Keratinocyte (primary cell): ENCODE results near the gene TSHB.
A peak's percentile ranks its signal among the peaks of the same experiment; 100 is the strongest.

Experiments used
- EZH2 ChIP-seq: IDR thresholded peaks from one replicate; pipeline ENCODE4 v1.6.1; 2012; ENCODE audit warnings: inconsistent platforms, mild to moderate bottlenecking, low read length, moderate library complexity
- TF ChIP-seq, protein P1 (sequence below), 3 experiments: IDR thresholded peaks in 1 of 3; conservative IDR thresholded peaks in 1 of 3; optimal IDR thresholded peaks in 1 of 3; 2 replicates in 2 of 3; 3 replicates in 1 of 3; pipeline versions ENCODE3 to v1.5.1; 2011; ENCODE audit warnings: low read length in 3 of 3, mild to moderate bottlenecking in 3 of 3, moderate library complexity in 2 of 3, control low read depth in 1 of 3, inconsistent platforms in 1 of 3; ENCODE audit not compliant: insufficient read depth in 2 of 3; ENCODE audit errors: extremely low read depth in 1 of 3

DNA sequence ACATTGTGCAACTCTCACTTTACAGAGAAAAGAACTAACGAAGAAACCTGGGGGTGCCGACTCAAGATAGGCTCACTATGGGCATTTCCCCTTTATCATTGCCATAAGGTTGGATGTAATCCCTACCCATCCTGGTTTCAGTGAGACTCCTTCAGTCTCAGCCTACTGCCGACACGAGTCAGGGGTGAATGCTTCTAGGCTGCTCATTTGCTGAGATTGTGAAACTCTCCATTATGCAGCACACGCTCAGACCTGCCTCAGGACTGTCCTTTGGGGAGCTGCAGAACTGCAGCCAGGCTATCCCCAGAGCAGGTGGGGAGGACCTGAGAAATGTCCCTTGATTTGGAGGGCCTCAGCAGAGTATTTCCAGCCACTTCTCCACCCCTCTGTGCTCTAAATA, 22.2 kb downstream of the TSHB start:
- TF ChIP-seq, protein P1, sequence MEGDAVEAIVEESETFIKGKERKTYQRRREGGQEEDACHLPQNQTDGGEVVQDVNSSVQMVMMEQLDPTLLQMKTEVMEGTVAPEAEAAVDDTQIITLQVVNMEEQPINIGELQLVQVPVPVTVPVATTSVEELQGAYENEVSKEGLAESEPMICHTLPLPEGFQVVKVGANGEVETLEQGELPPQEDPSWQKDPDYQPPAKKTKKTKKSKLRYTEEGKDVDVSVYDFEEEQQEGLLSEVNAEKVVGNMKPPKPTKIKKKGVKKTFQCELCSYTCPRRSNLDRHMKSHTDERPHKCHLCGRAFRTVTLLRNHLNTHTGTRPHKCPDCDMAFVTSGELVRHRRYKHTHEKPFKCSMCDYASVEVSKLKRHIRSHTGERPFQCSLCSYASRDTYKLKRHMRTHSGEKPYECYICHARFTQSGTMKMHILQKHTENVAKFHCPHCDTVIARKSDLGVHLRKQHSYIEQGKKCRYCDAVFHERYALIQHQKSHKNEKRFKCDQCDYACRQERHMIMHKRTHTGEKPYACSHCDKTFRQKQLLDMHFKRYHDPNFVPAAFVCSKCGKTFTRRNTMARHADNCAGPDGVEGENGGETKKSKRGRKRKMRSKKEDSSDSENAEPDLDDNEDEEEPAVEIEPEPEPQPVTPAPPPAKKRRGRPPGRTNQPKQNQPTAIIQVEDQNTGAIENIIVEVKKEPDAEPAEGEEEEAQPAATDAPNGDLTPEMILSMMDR (optimal IDR thresholded peaks at IDR 0.05 in 1 of 3, IDR thresholded peaks at IDR 0.05 in 1 of 3, conservative IDR thresholded peaks at IDR 0.05 in 1 of 3; ENCODE audit: extremely low read depth in 1 of 3, insufficient read depth in 2 of 3, low read length in 3 of 3) = peak in 1 of 3 experiments; percentile 9
- TF ChIP-seq EZH2 = no peak
